Measurements from ENCODE around the gene LMAN1L.

LMAN1L gene

GRCh38 chr15:74830868-74831267 lies 18.2 kb downstream of the LMAN1L start:
- Histone ChIP-seq H3K36me3 (peaks cover 8% of the 10 kb centered on the region), H3K27ac (no peak overlapping the region; the same call in 1 of the 2 replicates), H3K27me3 (ENCODE audit: insufficient read depth, low read depth, severe bottlenecking) (no peaks in the 10 kb centered on the region), H3K9me3 (ENCODE audit: severe bottlenecking) (no peaks in the 10 kb centered on the region), H3K4me3 (ENCODE audit: low read depth, low read length) (no peak overlapping the region)
- TF ChIP-seq, protein P1, sequence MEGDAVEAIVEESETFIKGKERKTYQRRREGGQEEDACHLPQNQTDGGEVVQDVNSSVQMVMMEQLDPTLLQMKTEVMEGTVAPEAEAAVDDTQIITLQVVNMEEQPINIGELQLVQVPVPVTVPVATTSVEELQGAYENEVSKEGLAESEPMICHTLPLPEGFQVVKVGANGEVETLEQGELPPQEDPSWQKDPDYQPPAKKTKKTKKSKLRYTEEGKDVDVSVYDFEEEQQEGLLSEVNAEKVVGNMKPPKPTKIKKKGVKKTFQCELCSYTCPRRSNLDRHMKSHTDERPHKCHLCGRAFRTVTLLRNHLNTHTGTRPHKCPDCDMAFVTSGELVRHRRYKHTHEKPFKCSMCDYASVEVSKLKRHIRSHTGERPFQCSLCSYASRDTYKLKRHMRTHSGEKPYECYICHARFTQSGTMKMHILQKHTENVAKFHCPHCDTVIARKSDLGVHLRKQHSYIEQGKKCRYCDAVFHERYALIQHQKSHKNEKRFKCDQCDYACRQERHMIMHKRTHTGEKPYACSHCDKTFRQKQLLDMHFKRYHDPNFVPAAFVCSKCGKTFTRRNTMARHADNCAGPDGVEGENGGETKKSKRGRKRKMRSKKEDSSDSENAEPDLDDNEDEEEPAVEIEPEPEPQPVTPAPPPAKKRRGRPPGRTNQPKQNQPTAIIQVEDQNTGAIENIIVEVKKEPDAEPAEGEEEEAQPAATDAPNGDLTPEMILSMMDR (IDR thresholded peaks at IDR 0.05; ENCODE audit: low read depth, low read length) = no peak
- no peak for DNase-seq

GRCh38 chr15:74831813-74832495 lies 19.3 kb downstream of the LMAN1L start:
- no peaks in the 10 kb centered on the region for H3K9me3 ChIP-seq (ENCODE audit: severe bottlenecking)
- no peak for DNase-seq
- no peaks in the 10 kb centered on the region for H3K27me3 ChIP-seq (ENCODE audit: insufficient read depth, low read depth, severe bottlenecking)
- peak overlapping the region; percentile 77; the same call in 1 of the 2 replicates for H3K27ac ChIP-seq
- H3K4me3 ChIP-seq (ENCODE audit: low read depth, low read length) = no peak overlapping the region
- peaks cover 16% of the 10 kb centered on the region for H3K36me3 ChIP-seq
- TF ChIP-seq, protein P1 (IDR thresholded peaks at IDR 0.05; ENCODE audit: low read depth, low read length) = no peak

DNA sequence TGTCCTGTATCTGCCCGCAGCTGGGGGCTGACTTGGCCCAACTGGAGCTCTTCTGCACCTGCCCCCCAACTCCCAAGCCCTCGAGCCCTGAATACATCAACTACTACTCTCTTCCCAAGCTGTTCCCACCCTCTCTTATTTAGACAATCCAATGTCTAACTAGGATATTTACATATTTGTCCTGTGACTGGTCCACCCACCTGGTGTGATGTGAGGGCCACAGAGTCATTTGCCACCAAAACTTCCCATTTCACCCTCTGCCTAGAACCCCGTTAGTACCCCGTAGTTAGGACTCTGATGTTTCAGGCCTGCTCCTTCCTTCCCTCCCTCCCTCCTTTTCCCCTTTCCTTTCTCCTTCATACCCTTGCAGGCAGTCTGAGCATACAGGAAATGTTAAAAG lies 20.2 kb downstream of the LMAN1L start:
- TF ChIP-seq, protein P1 (IDR thresholded peaks at IDR 0.05; ENCODE audit: low read depth, low read length) = no peak
- Histone ChIP-seq H3K9me3 (ENCODE audit: severe bottlenecking) (no peaks in the 10 kb centered on the region), H3K27me3 (ENCODE audit: insufficient read depth, low read depth, severe bottlenecking) (no peaks in the 10 kb centered on the region), H3K4me3 (ENCODE audit: low read depth, low read length) (no peak overlapping the region), H3K27ac (peak overlapping the region; percentile 77), H3K36me3 (peaks cover 18% of the 10 kb centered on the region)
- no peak for DNase-seq

- no peaks in the 10 kb centered on the region for H3K9me3 ChIP-seq (ENCODE audit: severe bottlenecking)
Observed at GRCh38 chr15:74833376-74834107, 20.9 kb downstream of the LMAN1L start.

DNA sequence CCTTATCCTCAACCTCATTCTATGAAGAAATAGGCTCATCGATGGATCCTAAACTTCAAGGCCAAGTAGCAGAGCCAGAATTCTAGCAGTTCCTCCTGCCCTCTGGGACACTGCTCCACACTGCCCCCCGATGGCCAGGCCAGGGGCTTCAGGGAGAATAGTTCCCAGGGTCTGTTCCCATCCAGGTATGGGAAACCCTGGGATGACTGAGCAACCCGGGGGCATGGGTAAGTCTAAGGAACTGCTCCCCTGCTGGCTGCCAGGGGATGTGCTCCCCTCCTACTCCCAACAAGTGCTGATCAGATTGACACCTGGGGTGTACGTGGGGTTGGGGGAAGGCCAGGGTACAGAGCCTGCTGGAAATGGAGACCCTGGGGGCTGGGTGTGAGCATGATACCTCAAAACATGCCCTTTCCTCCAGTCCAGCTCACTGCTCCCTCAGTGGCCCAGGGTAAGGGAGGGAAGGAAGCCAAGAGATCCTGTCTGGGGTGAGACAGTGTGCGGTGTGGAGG lies 22.7 kb downstream of the LMAN1L start:
- no peak overlapping the region for H3K4me3 ChIP-seq (ENCODE audit: low read depth, low read length)
- TF ChIP-seq, protein P1 (IDR thresholded peaks at IDR 0.05; ENCODE audit: low read depth, low read length) = peak; percentile 83
- DNase-seq = peak; percentile 92

More at GRCh38 chr15:74833376-74834107, 20.9 kb downstream of the LMAN1L start:
- H3K27ac ChIP-seq = peak overlapping the region; percentile 77
- peak; percentile 72 for DNase-seq
- no peaks in the 10 kb centered on the region for H3K27me3 ChIP-seq (ENCODE audit: insufficient read depth, low read depth, severe bottlenecking)
- peaks cover 25% of the 10 kb centered on the region for H3K36me3 ChIP-seq
- no peak overlapping the region for H3K4me3 ChIP-seq (ENCODE audit: low read depth, low read length)
- TF ChIP-seq, protein P1 (IDR thresholded peaks at IDR 0.05; ENCODE audit: low read depth, low read length) = no peak

More for the DNA sequence above, 22.7 kb downstream of the LMAN1L start:
- peak overlapping the region; percentile 33 for H3K27ac ChIP-seq
- H3K36me3 ChIP-seq = peaks cover 38% of the 10 kb centered on the region
- no peaks in the 10 kb centered on the region for H3K27me3 ChIP-seq (ENCODE audit: insufficient read depth, low read depth, severe bottlenecking)
- no peaks in the 10 kb centered on the region for H3K9me3 ChIP-seq (ENCODE audit: severe bottlenecking)
